Measurements from ENCODE around the gene RBM47.

- TF ChIP-seq ZBTB21 (tag by site-specific recombination; IDR thresholded peaks at IDR 0.05), result no peak
- no peak for TF ChIP-seq ZSCAN5A (tag by site-specific recombination; IDR thresholded peaks at IDR 0.05)
- no peak for TF ChIP-seq CTCF (tag by site-specific recombination; IDR thresholded peaks at IDR 0.05)
Observed at GRCh38 chr4:40481977-40482376, 147.7 kb downstream of the RBM47 start.
